GM12874 (cell line): ENCODE data around the gene ABCA7.

Experiments
- CTCF ChIP-seq: IDR thresholded peaks from 2 replicates; pipeline ENCODE4 v1.5.1; 2011; ENCODE audit warnings: low read depth, mild to moderate bottlenecking, control low read depth, low read length, moderate library complexity; ENCODE audit not compliant: insufficient read depth

The ABCA7 gene

GRCh38 chr19:1042689-1043511 is 3.0 kb downstream of the ABCA7 start:
- TF ChIP-seq CTCF, result no peak

- TF ChIP-seq CTCF, result no peak
Observed at GRCh38 chr19:1045247-1045603, 5.3 kb downstream of the ABCA7 start.

GRCh38 chr19:1046117-1046626 is 6.3 kb downstream of the ABCA7 start:
- TF ChIP-seq CTCF, result no peak

- no peak for TF ChIP-seq CTCF
Observed at GRCh38 chr19:1046836-1047695, 7.2 kb downstream of the ABCA7 start.

GRCh38 chr19:1047696-1048147 is 7.8 kb downstream of the ABCA7 start:
- no peak for TF ChIP-seq CTCF

GRCh38 chr19:1049106-1049505 is 9.2 kb downstream of the ABCA7 start:
- TF ChIP-seq CTCF, result no peak

GRCh38 chr19:1049800-1050199 is 9.9 kb downstream of the ABCA7 start:
- no peak for TF ChIP-seq CTCF
